Measurements from ENCODE around the gene NCAPG. TPM values are rescaled to one million over a fixed set of nuclear protein-coding genes. Genes with fewer than 3 reads are reported as not detected.

Gene NCAPG
- polyA plus RNA-seq, 1 donor from 2014 or later: 3.1 TPM

DNA sequence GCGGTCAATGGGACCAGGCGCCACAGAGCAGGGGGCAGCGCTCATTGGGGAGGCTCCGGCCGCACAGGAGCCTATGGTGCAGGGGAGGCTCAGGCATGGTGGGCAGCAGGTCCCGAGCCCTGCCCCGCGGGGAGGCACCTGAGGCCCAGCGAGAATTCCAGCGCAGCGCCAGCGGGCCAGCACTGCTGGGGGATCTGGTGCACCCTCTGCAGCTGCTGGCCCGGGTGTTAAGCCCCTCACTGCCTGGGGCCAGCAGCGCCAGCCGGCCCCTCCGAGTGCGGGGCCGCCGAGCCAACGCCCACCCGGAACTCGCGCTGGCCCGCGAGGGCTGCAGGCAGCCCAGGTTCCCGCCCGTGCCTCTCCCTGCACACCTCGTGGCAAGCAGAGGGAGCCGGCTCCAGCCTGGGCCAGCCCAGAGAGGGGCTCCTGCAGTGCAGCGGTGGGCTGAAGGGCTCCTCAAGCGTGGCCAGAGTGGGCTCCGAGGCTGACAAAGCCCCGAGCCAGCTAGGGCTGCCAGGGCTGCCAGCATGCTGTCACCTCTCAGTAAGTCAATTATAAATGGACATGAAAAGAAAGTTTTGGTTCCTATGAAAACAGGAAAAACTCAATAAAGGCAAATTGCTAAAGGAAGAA, 43.8 kb upstream of the NCAPG start:
- Histone ChIP-seq H3K9me2 (ENCODE audit: insufficient read depth, low read length) (no peaks in the 10 kb centered on the region), H3K9ac (ENCODE audit: low read length) (no peak overlapping the region), H3K4me3 (ENCODE audit: low read length) (no peak overlapping the region), H3K4me2 (ENCODE audit: low read length) (no peak overlapping the region), H3K27me3 (ENCODE audit: insufficient read depth, low read depth, low read length) (no peaks in the 10 kb centered on the region), H4K20me1 (ENCODE audit: insufficient read depth) (no peaks in the 10 kb centered on the region), H3K27ac (ENCODE audit: low read length) (no peak overlapping the region), H3K36me3 (ENCODE audit: insufficient read depth, low read length) (no peaks in the 10 kb centered on the region), H3K9me3 (ENCODE audit: low read length) (no peaks in the 10 kb centered on the region), H2AFZ (ENCODE audit: low read depth, low read length) (no peak overlapping the region), H3K79me2 (replicated peaks; ENCODE audit: insufficient read depth, low read length) (no peaks in the 10 kb centered on the region), H3F3A (ENCODE audit: insufficient read depth, low read length, poor library complexity, severe bottlenecking) (no peaks in the 10 kb centered on the region)
- TF ChIP-seq EZH2 (IDR thresholded peaks at IDR 0.05; ENCODE audit: borderline replicate concordance, insufficient read depth, low read length, poor library complexity, severe bottlenecking) (no peak), MXI1 (conservative IDR thresholded peaks at IDR 0.05; ENCODE audit: poor library complexity, severe bottlenecking) (no peak), RAD21 (conservative IDR thresholded peaks at IDR 0.05) (no peak), EP300 (conservative IDR thresholded peaks at IDR 0.05; ENCODE audit: poor library complexity, severe bottlenecking) (no peak)
- TF ChIP-seq, protein P1, sequence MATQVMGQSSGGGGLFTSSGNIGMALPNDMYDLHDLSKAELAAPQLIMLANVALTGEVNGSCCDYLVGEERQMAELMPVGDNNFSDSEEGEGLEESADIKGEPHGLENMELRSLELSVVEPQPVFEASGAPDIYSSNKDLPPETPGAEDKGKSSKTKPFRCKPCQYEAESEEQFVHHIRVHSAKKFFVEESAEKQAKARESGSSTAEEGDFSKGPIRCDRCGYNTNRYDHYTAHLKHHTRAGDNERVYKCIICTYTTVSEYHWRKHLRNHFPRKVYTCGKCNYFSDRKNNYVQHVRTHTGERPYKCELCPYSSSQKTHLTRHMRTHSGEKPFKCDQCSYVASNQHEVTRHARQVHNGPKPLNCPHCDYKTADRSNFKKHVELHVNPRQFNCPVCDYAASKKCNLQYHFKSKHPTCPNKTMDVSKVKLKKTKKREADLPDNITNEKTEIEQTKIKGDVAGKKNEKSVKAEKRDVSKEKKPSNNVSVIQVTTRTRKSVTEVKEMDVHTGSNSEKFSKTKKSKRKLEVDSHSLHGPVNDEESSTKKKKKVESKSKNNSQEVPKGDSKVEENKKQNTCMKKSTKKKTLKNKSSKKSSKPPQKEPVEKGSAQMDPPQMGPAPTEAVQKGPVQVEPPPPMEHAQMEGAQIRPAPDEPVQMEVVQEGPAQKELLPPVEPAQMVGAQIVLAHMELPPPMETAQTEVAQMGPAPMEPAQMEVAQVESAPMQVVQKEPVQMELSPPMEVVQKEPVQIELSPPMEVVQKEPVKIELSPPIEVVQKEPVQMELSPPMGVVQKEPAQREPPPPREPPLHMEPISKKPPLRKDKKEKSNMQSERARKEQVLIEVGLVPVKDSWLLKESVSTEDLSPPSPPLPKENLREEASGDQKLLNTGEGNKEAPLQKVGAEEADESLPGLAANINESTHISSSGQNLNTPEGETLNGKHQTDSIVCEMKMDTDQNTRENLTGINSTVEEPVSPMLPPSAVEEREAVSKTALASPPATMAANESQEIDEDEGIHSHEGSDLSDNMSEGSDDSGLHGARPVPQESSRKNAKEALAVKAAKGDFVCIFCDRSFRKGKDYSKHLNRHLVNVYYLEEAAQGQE (IDR thresholded peaks at IDR 0.05; ENCODE audit: borderline replicate concordance): no peak

DNA sequence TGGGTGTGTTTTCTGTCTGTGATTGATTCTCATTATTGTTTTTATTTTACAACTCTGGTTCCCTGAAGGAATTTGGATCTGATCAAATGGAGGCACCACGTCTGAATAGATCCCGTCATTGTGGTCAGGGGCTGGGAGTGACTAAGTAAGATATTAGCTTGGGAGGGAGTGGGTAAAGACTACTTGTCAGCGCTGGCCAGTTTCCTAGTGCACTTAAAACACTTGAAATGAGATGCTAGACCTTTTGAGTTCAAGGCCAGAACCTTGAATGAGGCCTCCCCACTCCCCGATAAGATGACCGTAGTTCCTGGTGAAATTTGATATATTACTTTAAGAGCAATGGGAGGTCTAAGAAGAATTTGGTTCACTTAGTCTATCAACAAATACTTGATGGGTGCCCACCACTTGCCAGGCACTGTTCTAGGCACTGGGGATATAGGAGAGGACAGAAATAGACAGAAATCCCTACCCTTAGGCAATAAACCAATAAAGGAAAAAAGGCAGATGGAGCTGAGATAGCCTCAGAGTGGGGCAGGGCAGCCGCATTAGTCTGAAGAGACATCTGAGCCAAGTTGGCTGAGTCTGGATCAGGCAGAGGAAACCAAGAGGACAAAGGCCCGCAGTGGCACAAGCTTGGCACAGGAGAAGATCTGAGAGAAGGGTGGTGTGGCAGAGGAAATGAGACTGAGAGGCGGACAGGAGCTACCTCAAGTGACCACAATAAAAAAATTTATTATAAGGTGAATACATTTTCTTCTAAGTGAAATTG, 41.2 kb upstream of the NCAPG start:
- H3K9me2 ChIP-seq (ENCODE audit: insufficient read depth, low read length): no peaks in the 10 kb centered on the region
- no peak for TF ChIP-seq POLR2AphosphoS5 (IDR thresholded peaks at IDR 0.05)
- no peak for TF ChIP-seq SMC3 (conservative IDR thresholded peaks at IDR 0.05; ENCODE audit: poor library complexity)
- TF ChIP-seq RAD21 (conservative IDR thresholded peaks at IDR 0.05): no peak
- TF ChIP-seq, protein P1 (IDR thresholded peaks at IDR 0.05; ENCODE audit: borderline replicate concordance): no peak
- TF ChIP-seq, protein P2, sequence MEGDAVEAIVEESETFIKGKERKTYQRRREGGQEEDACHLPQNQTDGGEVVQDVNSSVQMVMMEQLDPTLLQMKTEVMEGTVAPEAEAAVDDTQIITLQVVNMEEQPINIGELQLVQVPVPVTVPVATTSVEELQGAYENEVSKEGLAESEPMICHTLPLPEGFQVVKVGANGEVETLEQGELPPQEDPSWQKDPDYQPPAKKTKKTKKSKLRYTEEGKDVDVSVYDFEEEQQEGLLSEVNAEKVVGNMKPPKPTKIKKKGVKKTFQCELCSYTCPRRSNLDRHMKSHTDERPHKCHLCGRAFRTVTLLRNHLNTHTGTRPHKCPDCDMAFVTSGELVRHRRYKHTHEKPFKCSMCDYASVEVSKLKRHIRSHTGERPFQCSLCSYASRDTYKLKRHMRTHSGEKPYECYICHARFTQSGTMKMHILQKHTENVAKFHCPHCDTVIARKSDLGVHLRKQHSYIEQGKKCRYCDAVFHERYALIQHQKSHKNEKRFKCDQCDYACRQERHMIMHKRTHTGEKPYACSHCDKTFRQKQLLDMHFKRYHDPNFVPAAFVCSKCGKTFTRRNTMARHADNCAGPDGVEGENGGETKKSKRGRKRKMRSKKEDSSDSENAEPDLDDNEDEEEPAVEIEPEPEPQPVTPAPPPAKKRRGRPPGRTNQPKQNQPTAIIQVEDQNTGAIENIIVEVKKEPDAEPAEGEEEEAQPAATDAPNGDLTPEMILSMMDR (IDR thresholded peaks at IDR 0.05; ENCODE audit: poor library complexity, severe bottlenecking): no peak
- TF ChIP-seq MXI1 (conservative IDR thresholded peaks at IDR 0.05; ENCODE audit: poor library complexity, severe bottlenecking): no peak
- TF ChIP-seq EZH2 (IDR thresholded peaks at IDR 0.05; ENCODE audit: borderline replicate concordance, insufficient read depth, low read length, poor library complexity, severe bottlenecking): no peak
- TF ChIP-seq TAF1 (IDR thresholded peaks at IDR 0.05; ENCODE audit: low read depth): no peak
- no peak for TF ChIP-seq EP300 (conservative IDR thresholded peaks at IDR 0.05; ENCODE audit: poor library complexity, severe bottlenecking)
- no peak overlapping the region for H2AFZ ChIP-seq (ENCODE audit: low read depth, low read length)
- no peaks in the 10 kb centered on the region for H3K9me3 ChIP-seq (ENCODE audit: low read length)
- no peak overlapping the region for H3K27ac ChIP-seq (ENCODE audit: low read length)
- no peaks in the 10 kb centered on the region for H3K27me3 ChIP-seq (ENCODE audit: insufficient read depth, low read depth, low read length)
- no peak overlapping the region for H3K4me3 ChIP-seq (ENCODE audit: low read length)
- no peaks in the 10 kb centered on the region for H3K79me2 ChIP-seq (replicated peaks; ENCODE audit: insufficient read depth, low read length)
- no peaks in the 10 kb centered on the region for H3K36me3 ChIP-seq (ENCODE audit: insufficient read depth, low read length)
- no peaks in the 10 kb centered on the region for H4K20me1 ChIP-seq (ENCODE audit: insufficient read depth)
- H3K4me2 ChIP-seq (ENCODE audit: low read length): no peak overlapping the region
- no peak overlapping the region for H3K9ac ChIP-seq (ENCODE audit: low read length)
- H3F3A ChIP-seq (ENCODE audit: insufficient read depth, low read length, poor library complexity, severe bottlenecking): no peaks in the 10 kb centered on the region

Data from neural cell (in vitro differentiated cells).